Activated naive CD4-positive, alpha-beta T cell (primary cell): ENCODE measurements around the gene POLA1.

Experiments used
- DNase-seq, 4 experiments: peaks; one replicate each; lab custom pipeline; 2025; lab: John Stamatoyannopoulos, UW

The POLA1 gene

DNA sequence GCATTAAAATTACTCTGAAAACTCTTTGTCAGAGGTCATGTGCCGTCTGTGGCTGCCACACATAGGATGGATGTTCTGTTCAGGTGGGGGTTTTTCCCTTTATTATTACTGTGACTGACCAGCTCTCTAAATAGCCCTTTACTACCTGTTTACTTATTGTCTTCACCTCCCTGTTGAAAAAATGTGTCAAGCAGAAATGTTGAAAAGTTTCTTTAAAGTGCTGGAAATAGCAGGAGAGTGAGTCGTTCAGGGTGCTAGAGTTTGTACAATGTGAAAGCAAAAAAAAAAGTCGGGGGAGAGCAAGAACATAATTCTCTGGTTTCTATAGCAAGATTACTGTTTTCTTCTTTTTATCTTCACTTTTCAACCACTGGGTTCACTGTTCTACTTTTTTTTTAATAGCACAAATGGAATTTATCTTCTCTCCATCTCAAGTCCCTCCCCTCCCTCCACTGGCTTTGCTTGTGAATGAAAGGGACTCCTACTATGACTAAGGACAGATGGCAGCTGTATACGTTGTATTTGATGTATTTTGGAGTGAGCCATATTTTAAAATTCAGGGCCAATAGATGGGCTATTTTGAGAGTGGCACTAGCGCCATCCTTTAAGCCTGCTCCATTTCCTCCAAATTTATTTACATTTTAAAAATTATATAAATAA, 288.7 kb downstream of the POLA1 start:
- DNase-seq, result no peak

DNA sequence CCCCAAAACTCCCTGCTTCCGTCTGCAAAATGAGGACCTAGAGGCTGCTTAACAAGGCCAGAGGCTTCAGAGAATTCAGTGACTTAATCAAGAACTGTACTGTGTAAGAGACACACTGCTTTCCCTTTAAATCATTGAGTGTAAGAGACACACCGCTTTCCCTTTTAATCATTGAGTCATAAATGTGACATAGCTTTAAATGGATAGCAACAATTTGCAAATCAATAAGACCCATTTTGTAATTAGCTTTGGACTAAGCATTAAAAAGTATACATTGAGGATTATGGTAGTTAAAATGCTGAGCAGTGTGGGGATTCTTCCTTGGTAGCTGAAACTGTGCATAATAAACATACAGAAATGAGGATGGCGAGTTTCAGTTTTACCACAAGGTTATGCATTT, 290.2 kb downstream of the POLA1 start:
- DNase-seq, result no peak

DNA sequence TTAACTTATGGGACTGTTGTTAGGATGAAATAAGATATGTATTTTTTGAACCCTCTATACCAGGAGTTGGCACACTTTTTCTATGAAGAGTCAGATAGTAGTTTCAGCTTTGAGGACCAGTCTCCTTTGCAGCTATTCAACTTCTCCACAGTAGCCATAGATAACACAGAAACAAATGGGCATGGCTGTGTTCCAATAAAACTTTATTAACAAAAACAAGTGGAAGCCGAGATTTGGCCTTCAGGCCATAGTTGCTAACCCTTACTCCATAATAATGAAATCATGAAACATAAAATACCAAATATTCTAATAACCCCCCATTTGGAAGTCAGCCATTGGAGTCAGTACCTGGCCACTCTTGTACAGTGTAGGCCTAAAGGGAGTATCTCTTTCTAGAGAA, 291.4 kb downstream of the POLA1 start:
- DNase-seq, result no peak

DNA sequence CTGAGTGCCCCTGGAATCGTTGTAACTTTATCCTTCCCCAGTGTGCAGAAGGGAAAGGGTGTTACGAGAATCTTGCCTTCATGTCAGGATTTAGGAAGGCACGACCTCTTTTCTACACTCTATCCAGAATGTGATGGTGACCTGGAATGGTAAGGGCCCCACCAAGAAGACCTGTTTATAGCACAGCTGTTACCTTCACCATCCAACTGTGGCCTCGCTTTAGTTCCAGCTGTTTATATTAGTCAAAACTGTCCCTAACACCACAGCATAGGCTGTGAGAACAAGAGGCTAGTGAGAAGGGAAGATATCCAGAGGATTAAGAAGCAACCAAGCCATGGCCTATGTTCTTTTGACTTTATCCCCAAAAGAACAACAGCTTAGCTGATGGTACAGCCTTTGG, 294.0 kb downstream of the POLA1 start:
- DNase-seq, result no peak

DNA sequence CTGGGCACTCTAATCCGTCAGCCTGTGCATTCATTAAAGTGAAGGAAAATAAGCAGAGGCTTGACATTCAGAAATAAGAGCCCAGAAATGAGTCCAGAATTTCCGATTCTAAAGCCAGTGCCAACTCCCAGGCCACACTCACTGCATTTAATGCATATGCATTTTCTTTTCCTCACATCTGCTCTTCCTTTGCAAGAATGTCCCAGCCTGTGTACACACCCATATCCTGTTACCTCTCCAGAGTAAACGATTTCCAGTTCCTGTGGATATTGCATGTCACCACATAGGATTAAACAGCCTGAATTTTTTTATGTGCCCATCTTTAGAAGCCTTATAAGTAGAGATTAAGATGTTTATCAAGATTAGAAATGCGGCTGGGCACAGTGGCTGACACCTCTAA, 294.6 kb downstream of the POLA1 start:
- no peak for DNase-seq

DNA sequence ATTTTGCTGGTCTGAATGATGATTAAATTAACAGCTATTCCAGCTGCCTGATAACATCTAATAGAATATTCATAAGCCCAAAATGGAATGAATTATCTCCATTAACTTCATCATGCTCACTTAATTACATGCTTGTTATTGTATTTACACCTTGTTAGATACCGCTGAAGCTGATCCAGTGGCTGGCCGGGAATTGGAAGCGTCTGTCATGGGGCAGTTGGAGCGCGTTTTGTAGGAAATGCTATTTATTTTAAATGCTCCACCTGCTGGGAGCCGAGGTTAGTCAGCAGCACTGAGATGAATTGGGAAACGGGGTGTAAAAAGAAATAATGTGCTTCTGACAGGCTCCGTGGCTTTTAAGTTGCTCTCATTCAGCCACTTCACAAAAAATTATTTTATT, 296.8 kb downstream of the POLA1 start:
- DNase-seq, result no peak

DNA sequence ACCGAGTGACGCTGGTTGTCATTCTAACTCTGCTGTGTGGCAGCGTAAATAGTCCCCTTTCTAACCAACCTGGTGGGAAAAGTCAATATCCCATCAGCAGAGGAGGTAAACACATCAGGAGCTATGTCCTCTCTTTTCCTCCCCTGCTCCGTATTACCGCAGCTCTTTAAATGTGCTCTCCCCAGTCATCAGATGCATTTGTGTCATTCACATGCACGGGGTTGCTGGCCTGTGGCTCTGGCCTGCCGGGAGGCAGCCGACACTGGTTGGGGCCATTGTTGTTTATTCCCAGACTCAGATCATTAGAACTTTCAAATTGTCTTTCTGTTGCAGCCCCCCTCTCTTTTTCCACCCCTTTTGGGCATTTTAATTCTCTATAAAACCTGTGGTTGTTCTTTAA, 300.2 kb downstream of the POLA1 start:
- DNase-seq, result no peak

DNA sequence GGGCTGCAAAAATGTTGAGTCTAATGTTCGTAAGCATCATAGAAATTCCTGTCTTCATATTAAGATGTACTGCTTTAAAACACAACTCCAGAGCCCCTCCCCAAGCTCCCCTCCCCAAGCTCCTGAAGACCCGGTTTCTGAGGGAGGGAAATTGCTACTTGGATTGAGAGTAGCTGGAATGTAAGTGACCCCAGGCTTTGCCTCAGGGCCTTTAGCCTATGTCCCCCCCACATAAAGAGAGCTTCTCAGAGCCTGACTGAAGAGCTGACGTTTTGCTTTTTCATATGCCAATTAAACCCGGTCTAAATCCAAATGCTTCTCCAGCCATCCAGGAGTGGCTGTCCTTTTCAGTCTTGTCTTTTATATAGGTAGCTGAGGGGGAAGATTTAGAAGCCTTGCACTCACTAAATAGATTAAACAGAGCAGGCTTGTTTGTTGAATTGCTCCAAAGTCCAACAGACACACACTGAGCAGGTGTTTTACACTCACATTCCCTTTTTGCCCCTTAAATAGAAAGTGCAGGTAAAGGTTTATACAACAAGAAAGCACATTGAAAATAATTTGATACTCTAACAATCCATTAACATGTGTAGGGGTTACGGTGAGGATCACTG, 302.5 kb downstream of the POLA1 start:
- no peak for DNase-seq

DNA sequence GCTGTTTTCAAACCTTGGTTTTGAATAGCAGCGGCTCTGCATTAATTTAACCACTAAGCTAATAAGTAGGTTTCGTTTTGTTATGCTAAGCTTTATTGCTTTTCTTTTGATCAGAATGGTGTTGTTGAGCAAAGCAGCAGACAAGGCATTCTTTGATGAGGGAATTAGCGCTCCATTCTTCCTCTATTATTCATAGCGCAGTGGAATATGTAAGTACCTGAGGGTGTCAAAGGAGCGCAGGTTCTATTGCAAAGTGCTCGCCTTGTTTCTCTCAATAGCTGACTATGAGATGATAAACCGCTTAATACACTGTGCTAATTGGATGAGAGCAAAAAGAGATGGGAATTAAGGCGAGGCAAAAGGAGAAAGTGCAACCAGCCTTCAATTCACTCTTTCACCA, 305.8 kb downstream of the POLA1 start:
- no peak for DNase-seq

DNA sequence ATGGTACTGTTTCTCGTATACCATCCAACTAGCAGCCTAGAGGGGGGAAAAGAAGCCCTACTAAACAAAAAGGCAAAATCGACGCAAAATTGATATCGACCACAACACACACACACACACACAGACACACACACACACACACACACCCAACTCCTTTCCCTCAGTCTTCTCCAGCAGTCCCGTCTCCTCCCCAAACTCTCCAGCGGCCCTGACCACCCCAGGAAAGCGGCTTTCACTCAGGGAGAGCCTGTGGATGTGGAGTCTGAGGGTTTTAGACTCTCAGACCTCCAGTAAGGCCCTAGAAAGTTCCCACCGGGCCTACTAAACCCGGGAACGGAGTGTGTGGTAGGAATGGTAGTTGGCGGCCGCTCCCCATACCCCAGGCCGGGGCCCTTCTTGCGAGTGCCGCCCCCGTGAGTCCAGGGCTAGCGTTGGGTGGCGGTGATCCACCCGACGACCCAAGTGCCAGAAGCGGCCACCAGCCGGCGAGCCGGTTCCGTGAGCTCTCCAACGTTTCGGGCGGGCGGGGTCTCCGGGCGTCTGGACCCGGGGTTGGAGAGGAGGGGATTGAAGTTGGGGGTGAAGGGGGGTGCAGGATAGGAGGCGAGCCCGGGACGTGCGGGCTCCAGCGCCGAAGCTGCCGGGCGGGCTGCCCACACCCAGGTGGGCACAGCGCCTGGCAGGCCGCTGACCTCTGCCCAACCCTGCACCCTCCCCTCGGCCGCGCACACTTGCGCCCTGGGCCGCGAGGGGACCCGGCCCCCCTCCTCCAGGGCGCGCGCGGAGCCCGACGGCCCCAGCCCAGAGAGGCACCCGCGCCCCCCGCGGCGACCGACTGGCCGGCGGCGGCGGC, 308.3 kb downstream of the POLA1 start:
- DNase-seq, result no peak

DNA sequence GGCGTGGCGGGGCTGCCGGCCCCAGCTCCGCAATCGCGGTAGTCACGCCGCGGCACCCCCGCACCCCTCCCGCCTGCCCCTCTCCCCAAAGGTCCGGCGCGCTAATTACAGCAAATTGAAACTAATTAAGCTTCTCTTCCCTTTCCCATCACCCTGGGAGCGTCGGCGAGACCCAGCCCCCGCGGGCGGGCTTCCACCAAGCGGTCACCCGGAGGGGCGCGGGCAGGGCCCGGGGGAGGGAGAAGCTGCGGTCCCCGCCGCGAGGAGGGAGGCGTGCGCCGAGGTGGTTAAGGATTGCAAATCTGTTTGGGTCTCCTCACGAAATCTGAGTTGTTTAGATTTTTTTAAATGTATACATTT, 308.9 kb downstream of the POLA1 start:
- DNase-seq, result no peak

DNA sequence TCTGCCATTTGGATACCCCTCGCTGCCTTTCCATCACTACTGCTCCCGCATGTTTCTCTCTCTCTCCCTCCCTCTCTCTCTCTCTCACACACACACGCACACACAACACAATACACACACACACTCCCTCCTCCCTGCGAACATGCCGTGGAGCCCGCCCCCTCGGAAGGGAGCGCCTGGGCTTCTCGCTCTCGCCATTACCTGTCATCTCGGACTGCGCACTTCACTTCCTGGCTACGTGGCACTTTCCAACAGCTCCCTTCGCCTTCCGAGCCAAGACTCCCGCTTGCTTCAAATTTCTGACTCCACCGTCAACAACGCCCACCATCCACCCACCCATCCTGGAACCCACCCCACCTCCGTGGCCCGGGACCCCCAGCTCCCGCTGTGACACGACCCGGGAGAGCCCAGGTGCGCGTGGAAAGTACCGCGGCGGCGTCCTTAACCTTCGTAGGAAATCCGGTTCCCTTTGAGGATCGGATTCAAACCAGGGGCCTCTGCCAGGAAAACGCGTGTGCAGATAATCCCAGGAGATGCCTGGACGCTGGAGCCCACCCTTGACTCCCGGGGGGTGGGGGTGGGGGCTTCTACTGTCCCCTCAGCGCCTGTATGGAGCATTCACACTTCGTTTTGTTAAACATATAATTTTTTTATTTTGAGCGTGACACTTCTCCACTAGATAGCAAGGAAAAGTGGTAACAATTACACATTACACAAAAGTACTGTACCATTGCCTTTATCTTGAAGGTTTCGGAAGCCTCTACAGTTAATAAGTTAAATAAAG, 309.5 kb downstream of the POLA1 start:
- DNase-seq, result no peak

DNA sequence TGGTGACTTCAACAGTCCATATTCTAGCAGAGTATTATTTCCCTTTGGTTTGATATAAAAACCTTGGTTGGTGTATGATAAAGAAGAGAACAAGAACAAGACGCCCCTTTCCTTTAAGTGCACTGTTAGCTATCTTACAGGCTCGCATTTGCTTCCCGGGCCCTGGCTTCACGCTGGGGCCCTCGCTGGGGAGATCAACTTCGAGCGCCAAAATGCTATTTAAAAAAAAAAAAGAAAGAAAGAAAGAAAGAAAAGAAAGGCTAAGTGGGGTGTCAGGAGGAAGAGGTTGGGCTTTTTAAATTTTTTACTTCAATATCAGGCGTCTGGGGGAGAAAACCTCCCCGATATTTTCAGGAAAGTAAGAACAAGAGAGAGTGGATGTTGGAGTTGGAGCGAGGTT, 310.3 kb downstream of the POLA1 start:
- DNase-seq, result no peak

DNA sequence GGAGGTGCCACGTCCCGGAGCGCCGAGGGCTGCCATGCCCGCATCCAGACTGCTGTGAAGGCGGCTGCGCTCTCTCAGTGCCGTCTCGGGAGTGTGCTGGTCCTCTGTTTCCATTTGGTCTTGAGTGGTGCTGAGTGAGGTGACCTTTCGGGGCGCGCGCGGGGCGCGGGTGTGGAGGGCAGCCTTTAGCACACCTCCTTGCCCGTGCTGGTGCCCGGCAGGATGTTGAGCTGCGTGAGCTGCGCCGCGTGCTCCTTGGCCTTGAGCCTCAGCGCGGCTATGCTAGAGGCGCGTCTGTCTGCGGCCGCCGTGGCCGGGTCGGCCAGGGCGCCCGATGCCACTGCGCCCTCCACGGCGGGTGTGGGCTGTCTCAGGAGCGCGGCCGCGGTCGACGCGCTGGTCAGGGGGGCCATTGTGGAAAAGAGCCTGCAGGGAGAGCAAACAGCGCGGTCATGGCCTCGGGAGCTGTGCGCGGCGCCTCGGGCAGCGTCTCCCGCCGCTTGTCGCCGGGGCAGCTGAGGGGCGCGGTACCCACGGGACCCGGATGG, 310.8 kb downstream of the POLA1 start:
- no peak for DNase-seq

DNA sequence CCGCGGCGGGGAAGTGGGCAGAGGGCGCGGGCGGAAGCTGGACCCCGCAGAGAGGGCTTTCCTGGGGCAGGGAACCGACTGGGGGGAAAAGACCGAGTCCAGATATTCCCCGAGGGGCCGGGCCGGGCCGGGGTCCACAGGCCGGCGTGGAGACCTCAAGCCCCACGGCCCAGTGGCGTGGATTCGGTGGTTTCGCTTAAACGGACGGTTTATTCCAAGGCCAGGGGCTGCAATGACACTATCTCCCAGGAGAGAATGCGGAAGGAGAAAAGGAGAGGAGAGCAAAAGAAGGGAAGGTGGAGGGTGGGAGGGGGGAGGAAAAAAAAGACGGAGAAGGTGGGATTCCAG, 311.3 kb downstream of the POLA1 start:
- no peak for DNase-seq

DNA sequence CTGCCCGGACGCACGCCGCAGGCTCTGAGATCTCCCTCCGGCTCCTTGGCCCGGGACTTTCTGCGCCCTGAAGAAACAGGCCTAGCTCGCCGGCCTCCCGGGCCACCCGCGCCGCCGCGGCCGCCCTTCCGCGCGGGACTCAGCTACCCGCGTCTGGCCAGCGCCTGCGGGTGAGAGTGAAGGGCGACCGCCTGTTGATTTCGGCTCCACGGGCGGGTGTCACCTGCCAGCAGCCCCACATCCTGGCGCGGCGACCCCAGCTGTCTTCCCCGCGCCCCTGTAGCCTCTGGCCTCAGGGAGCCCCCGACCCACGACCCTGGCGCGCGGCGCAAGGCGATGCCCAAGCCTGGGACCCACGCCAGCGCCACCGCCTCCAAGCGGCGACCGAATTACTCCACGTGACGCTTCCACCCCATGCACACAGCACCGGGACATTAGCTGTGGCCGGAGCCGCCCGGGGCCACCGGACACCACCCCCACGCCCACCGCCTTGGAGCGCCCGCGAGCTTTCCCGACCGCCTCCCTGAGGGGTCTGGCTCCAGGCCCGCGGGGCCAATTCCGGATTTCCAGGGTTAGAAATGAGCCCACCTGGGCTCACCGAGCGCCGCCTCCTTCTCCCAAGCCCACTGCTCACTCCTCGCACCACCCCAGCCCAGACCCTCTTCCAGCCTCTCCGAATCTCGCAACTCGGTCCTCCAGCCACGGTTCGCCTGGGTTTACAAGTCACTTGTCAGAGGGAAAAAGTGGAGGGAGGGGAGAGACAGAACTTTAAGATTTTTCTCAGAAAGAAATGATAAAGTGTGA, 311.9 kb downstream of the POLA1 start:
- DNase-seq, result no peak

DNA sequence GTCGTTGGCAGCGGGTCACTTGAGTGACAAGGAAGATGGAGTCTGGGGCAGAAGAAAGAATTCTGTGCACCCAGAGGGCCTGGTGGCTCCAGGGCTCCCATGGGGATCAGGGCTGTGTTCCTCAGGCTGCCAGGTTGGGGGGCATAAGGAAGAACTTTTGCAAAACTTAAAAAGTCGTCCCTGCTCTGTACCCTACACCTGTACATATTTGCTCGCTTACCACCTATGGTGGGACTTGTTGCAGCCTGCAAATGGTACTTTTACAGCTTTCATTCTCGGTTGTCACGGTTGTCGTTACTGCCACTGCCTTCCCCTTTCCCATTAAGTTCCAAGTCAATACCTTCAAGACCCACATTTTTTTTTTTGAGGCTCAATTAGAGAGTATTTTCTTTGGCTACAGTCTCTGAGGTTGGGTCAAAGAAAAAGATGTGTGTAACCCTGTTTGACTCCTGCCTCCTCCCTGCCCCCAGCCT, 312.9 kb downstream of the POLA1 start:
- DNase-seq, result no peak

DNA sequence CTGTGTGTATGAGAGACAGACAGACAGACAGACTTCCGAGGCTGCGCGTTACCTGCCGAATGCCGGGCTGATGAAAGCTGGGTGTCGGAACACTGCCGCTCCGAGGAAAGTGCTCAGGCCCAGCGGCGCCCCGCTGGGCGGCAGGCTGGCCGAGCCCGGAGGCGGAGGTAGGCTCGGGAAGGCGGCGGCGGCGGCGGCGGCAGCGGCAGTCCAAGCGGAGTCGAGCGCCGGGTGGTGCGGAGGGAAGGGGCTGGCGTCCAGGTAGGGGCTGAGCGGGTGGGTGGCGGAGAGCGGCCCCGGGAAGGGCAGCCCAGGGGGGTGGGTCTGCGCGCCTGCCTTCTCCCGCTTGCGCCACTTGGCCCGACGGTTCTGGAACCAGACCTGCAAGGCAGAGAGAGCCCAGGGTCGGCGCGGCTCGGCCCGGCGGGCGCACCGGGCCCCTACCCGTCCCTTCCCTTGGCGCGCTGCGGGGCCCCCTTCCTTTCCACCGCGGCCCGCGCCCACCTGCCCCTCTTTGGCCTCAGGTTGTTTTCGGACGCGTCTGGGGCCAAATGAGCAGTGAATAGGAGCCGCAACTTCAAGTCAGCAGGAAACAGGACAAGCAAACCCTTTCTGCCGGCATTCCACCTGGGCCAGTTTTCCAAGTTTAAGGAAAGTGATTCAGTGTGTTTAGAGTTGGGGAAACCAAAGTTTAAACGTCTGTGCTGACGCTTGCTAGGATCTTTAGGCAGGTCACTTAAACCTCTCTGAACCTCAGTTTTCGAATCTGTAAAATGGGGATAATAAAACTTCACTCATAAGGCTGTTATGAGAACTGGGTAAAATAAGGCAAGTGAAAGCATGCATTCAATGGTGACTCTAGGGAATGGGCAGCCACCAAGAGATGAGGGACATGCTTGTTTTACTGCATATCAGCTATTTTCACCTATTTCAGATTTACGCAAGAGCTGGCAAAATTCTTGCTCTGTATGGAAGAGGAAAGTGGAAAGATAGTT, 313.6 kb downstream of the POLA1 start:
- no peak for DNase-seq

DNA sequence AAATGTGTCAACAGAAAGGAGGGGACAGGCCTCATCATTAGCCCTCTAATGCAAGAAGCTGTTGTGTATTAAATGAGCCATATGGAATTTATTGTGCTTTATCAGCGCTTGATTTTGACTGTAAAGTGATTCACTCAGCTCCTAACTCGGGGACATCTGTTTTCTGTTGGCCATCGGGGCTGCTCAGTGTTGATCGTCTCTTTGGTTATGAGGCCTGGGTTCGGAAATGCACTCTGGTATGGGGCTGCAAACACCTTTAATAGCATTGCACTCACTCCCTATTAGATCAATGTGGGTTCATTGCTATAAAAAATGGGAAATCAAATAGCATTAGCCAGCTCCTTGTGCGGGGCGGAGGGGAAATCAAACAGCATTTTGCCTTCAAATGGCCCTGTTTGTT, 315.7 kb downstream of the POLA1 start:
- DNase-seq, result no peak
